Fibroblast of lung (primary cell): ENCODE measurements around the gene FKBP9.

Source experiments
- CTCF ChIP-seq, 2 donors: IDR thresholded peaks in 1 of 2; conservative IDR thresholded peaks in 1 of 2; 1 replicate in 1 of 2; 2 replicates in 1 of 2; pipeline ENCODE4 v1.5.1; 2011 to 2012; ENCODE audit warnings: low read length in 2 of 2, control low read depth in 1 of 2, inconsistent platforms in 1 of 2, low read depth in 1 of 2, mild to moderate bottlenecking in 1 of 2
- EZH2 ChIP-seq: IDR thresholded peaks from 2 replicates; pipeline ENCODE4 v1.5.1; 2012; ENCODE audit warnings: low read length, control low read depth, mild to moderate bottlenecking; ENCODE audit errors: missing control alignments

GRCh38 chr7:33054261-33054964 is 97.2 kb downstream of the FKBP9 start:
- TF ChIP-seq CTCF (conservative IDR thresholded peaks at IDR 0.05 in 1 of 2, IDR thresholded peaks at IDR 0.05 in 1 of 2; ENCODE audit: low read depth in 1 of 2, low read length in 2 of 2), result no peak
- TF ChIP-seq EZH2, result no peak
